GM12874 (cell line): Measurements from ENCODE around the gene LANCL3.

Experiments used
- TF ChIP-seq, protein P1 (sequence below): IDR thresholded peaks from 2 replicates; pipeline ENCODE4 v1.5.1; 2011; ENCODE audit warnings: low read depth, mild to moderate bottlenecking, control low read depth, low read length, moderate library complexity; ENCODE audit not compliant: insufficient read depth

Gene LANCL3

DNA sequence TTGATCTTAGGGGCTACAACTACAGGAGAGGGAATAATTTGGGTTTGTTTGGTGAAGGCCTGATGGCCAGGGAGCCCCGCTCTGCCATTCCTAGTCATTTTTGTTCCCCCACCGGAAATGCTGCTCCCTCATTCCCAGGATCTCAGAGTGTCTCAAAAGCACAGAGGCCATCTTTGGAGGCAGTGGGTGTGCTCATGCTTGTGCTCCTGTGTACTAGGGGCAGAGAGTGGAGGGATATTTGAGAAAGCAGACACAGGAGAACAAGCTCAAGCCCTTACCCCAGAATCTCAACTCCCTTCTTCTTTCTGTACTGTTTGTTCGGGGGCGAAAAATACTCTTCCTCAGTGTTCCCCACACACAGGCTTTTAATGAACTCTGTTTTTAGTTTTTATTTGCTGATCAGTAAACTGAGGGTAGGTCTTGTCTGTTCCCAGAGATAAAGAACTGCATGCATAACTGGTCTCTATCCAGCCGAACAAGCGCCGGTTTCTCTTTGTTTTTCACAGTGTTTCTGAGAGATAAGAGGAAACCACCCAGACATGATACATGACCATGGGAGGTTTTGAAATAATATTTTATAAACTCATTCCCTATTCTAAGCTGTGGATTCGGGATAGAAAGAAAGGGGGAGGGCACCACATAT, 81.2 kb downstream of the LANCL3 start:
- TF ChIP-seq, protein P1, sequence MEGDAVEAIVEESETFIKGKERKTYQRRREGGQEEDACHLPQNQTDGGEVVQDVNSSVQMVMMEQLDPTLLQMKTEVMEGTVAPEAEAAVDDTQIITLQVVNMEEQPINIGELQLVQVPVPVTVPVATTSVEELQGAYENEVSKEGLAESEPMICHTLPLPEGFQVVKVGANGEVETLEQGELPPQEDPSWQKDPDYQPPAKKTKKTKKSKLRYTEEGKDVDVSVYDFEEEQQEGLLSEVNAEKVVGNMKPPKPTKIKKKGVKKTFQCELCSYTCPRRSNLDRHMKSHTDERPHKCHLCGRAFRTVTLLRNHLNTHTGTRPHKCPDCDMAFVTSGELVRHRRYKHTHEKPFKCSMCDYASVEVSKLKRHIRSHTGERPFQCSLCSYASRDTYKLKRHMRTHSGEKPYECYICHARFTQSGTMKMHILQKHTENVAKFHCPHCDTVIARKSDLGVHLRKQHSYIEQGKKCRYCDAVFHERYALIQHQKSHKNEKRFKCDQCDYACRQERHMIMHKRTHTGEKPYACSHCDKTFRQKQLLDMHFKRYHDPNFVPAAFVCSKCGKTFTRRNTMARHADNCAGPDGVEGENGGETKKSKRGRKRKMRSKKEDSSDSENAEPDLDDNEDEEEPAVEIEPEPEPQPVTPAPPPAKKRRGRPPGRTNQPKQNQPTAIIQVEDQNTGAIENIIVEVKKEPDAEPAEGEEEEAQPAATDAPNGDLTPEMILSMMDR = no peak

DNA sequence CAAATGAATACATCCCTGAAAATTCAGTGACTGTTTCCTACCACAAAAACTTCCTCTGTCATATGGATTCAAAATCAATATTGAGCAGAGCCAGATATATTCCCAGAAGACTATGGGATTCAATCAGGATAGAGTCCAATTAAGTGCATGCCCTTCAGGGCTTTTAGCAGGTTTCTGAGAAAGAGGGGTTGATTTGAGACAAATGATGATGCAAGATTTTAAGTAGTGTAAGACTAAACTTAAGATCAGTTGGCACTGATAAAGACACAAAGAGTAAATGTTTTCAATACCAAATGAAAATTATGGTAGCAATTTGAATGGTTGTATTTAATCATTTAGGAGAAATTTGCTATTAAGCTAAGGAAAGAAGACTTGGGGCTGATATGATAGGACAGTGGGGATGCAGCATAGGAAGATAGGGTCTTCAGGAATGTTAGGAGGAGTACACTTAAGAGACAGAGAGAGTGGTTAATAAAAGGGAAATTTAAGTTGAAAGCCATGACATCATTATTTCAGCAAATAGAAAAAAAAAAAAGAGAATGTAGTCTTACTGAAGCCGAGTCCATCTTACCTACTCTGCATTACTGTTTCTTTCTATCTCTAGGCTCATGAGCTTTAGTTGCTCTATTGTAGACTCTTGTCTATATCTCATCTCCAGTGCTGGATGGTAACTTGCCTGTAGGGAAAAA, 82.1 kb downstream of the LANCL3 start:
- TF ChIP-seq, protein P1 = no peak

DNA sequence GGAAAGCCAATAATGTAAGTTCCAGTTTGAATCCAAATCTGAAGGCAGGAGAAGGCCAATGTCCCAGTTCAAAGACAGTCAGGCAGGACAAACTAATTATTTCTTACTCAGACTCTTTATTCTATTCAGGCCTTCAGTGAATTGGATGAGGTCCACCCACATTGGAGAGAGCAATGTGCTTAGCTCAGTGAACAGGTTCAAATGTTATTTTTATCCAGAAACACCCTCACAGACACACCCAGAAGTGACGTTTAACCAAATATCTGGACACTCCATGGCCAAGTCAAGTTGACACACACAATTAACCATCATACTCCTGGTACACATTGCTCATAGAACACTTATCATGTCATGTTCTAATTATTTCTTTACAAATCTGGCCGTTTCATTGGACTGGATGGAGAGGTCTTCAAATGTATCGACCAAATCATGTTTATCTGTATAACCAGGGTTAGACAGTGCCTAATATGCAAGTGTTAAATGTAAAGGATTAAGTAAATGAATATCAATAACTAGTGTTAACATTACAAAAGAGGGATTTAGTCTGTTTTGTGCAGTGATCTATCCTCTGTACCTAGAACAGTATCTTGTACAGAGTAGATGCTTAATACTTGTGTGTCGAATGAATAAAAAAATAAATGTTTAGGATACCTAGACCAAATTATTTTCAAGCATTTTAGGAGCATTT, 87.0 kb downstream of the LANCL3 start:
- TF ChIP-seq, protein P1 = no peak

DNA sequence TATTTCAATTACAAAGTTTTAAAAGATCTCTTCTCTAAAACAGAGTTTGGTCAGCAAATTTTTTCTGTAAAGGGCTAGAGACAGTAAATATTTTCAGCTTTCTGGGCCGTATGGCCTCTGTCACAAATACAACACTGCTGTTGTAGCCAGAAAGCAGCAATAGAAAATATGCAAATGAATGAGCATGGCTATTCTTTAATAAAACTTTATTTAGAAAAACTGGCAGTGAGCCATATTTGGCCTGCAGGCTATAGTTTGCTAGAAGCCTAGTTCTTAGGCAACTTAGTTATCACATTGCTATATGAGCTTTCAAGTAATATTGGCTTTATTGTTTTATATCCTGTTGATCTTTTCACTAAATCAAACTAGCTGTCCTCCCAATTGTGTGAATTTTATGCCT, 87.6 kb downstream of the LANCL3 start:
- TF ChIP-seq, protein P1 = no peak

DNA sequence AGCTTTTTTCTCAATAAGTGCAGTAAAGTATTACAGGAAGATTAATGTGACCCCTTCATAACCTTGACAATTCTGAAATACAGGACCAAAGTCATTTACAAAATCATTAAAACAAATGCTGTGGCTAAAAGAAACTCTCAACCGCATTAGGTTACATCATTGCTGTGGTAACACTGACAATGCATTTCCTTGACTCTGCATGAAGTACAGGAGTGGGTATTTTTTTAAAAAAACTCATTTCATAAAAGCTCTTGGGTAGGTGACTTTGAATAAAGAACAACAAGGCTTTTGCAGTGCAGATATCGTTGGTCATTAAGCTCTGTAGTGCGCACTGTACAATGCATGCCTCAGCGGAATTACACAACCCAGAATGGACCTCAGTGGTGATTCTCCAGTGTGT, 90.7 kb downstream of the LANCL3 start:
- TF ChIP-seq, protein P1 = no peak

DNA sequence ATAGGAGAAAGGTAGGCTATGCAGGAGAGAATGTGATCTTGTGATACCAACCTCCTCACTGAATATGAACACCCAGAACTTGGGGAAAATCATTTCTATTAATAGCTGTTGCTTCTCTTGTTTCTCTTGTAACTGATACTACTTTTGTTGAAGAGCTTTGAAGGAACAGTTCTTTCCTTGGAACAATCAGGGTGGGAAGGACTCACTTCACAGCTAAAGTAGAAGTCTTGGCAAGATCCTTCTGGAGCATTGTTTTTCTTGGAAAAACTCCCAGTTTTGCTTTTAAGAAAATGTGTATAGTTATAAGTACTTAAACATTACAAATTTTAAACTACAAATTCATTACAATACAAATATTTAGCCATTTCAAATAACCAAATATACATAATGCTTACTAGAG, 95.1 kb downstream of the LANCL3 start:
- TF ChIP-seq, protein P1 = no peak

DNA sequence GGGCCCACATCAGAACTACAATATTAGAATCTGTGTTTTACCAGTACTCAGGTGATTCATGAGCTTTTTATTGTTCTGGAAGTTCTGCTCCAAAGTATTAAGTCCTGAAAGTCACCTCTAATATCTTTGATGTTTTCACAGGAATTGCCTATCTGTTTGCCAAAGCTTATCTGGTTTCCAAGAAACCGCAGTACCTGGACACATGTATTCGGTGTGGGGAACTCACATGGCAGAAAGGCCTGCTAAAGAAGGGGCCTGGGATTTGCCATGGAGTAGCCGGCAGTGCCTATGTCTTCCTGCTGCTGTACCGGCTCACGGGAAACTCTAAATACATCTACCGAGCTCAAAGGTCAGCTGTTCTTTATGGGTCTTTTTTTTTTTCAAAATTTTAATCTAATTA, 95.7 kb downstream of the LANCL3 start:
- TF ChIP-seq, protein P1 = no peak
